GM18951 (cell line): ENCODE results near the gene MSL1.

Experiments
- POLR2A ChIP-seq: IDR thresholded peaks from 4 replicates; pipeline ENCODE4 v1.6.1; 2011; ENCODE audit warnings: mild to moderate bottlenecking; ENCODE audit not compliant: insufficient read length, insufficient read depth; ENCODE audit errors: extremely low read depth
- in situ Hi-C: fragments of 300-500 bp; cut with MboI; formaldehyde crosslinking; loops from one replicate; pipeline ENCODE4 v1.12.0; 2022; ENCODE audit warnings: low sequenced_read_pairs, mixed read lengths, inconsistent platforms; ENCODE audit not compliant: unreplicated experiment

MSL1 gene, protein sequence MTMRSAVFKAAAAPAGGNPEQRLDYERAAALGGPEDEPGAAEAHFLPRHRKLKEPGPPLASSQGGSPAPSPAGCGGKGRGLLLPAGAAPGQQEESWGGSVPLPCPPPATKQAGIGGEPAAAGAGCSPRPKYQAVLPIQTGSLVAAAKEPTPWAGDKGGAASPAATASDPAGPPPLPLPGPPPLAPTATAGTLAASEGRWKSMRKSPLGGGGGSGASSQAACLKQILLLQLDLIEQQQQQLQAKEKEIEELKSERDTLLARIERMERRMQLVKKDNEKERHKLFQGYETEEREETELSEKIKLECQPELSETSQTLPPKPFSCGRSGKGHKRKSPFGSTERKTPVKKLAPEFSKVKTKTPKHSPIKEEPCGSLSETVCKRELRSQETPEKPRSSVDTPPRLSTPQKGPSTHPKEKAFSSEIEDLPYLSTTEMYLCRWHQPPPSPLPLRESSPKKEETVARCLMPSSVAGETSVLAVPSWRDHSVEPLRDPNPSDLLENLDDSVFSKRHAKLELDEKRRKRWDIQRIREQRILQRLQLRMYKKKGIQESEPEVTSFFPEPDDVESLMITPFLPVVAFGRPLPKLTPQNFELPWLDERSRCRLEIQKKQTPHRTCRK

DNA sequence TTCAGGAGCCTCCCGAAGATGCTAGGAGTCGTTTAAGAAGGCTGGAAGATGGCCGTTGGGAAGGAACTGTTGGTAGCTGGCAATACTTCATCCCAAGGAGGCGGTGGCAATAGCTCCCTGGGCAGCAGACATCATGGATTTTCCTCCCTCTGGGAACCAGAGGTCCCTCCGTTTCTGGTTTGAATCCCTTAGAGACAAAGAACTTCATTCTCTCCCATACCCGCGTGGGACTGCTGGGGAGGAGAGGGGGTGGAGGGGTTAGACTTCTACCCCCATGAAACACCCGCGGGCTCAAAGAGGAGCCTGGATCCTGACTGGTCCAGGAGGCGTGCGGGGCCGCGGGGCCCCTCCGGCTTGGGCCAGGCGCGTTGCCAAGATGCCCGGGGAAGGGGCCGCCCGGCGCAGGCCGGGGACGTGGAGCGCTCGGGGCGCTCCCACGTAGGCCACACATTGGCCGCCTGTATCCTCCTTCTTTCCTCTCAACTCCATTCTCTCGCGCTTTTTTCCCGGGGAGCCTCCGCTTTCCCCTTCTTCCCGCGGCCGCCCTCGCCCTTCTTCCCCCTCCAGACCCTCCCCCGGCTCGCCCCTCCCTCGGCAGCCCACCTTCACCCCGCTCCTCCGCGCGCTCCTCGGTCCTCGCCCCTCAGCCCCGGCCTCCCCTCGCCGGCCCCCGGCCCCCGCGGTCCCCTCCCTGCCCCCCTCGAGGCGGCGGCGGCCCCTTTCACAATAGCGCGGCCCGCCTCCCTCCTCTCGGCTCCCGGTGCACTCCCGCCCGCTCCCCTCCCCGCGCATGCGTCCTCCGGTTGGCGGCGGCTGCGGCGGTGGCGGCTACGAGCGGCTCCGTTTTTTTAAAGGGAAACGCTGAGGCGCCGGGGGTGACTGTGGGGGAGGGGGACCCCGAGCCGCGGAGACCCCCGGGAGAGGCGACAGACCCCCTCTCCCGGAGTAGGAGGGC lies at the start of gene MSL1:
Gene MSL1 (plus strand): TSS at position 791 of the 955 bp plus-strand sequence. CDS start 642 bp downstream, outside the sequence.
- peak; percentile 62 for TF ChIP-seq POLR2A
- in situ Hi-C loops, result no loop called here

DNA sequence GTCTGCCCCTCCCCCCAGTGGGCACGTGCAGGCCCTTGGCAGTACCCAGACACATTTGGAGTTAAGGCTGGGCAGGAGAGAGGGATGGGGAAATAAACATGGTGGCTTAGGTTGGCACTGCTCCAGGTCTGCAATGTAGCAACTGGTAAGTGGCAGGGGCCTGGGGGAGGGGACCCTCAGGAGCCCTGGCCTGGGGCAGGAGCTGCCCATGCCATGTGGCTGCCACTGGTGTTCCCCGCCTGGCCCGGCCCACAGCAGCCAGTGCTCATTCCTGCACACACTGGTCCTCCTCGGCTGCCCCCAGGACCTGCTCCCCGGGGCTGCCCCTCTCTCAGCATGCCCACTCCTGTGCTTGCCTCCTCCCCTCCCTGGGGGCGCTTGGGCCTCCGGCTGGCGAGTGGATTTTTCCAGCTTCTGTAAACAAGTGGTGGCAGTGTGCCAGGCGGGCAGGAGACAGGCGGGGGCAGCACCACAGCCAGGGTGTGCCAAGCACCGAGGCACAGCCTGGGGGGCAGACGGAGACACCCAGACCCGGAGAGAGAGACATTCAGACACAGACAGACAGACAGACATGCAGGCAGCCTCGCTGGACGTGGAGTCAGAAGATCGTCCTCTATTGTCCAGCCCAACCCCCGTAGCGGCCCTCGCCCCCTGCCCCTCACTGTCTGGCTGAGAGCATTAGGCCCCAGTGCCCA lies 49.6 kb upstream of the MSL1 start:
- no peak for TF ChIP-seq POLR2A

DNA sequence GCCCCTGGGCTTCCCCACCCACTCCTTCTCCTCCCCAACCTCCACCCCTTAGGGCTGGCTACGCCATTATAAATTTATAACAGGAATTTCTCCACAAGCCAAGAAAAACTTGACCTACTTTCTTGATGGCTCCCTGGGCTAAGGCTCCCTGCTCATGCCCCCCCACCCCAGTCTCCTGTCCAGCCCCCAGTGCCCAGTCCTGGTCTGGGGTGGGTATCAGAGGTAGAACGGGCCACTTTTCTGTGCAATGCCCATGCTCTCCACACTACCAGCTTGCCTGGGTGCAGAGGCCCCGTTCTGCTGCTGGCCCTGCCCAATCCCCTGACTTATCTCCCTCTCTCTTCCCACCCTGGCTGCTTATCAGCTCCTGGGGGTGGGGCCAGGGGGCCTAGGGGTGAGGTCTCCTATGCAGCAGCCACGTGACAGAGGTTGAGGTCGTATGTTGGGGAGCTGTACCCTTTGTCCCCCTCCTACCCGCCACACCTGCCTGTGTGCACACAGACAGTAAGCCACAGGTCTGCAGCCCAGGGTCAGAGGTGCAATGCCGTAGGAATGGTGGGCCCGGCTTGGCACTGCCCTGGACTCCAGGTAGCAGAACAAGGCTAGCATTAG lies 48.9 kb upstream of the MSL1 start:
- TF ChIP-seq POLR2A, result no peak
- in situ Hi-C loops, result no loop called here

More for the DNA sequence above, 49.6 kb upstream of the MSL1 start:
- in situ Hi-C loops, result no loop called here

DNA sequence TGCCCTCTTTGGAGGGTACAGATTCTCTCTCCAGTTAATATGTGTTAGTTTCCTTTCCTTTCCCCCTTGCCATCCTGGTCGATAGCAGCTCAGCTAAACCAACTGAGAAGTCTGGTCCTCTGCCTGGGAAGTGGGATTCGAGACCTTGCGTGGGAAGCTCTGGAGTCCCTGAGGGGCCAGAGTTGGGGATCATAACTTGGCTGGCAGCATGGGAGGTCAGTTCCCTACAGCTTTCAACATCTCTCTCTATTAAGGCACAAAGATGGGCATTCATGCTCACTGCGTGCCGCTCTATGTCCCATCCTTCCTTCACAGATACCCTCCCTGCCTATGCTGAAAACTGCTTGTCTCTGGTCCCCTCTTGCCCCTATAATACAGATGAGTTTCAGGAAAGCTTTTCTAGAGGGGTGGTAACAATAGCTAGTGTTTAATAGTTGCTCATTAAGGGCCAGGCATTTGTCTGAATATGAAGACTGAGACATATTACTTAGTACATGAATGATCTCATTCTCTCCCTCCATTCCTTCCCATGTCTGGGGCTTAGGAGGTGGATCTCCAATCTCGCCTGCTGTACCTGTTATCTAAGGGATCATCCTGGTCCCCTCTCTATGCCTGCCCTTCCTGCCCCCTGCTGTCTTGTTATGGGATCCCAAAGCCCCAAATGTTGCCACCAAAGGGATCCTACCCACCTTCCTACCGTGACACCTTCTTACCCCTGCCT lies 48.2 kb upstream of the MSL1 start:
- no peak for TF ChIP-seq POLR2A
- in situ Hi-C loops, result no loop called here

DNA sequence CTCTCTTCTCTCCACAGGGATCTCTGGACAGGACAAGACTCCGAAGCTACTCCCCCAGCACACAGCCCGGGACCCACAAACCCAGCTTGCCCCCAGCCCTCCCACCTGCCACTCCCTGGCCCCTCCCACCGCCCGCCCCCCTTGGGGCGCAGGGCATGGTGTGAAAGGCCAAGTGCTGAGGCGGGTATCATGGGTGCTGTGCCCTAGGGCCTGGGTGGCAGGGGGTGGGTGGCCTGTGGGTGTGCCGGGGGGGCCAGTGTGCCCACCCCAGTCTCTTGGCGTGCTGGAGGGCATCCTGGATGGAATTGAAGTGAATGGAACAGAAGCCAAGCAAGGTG lies 47.6 kb upstream of the MSL1 start:
- TF ChIP-seq POLR2A, result no peak
- in situ Hi-C loops, result no loop called here

DNA sequence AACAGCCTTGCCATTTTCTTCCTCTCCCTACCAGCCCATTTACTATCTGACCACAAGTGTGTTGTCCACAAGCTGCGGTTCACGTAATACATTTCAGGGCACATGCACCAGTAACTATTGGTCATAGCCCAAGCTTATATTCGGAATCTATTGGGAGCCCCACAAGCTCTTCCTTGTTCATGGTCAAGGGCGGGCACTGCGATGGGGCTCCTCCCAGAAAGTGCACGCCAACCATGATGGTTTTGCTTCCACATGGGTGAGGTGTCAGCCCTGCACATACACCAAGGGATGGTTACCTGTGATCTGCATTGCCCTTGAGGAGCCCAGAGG lies 46.9 kb upstream of the MSL1 start:
- in situ Hi-C loops, result no loop called here
- no peak for TF ChIP-seq POLR2A

DNA sequence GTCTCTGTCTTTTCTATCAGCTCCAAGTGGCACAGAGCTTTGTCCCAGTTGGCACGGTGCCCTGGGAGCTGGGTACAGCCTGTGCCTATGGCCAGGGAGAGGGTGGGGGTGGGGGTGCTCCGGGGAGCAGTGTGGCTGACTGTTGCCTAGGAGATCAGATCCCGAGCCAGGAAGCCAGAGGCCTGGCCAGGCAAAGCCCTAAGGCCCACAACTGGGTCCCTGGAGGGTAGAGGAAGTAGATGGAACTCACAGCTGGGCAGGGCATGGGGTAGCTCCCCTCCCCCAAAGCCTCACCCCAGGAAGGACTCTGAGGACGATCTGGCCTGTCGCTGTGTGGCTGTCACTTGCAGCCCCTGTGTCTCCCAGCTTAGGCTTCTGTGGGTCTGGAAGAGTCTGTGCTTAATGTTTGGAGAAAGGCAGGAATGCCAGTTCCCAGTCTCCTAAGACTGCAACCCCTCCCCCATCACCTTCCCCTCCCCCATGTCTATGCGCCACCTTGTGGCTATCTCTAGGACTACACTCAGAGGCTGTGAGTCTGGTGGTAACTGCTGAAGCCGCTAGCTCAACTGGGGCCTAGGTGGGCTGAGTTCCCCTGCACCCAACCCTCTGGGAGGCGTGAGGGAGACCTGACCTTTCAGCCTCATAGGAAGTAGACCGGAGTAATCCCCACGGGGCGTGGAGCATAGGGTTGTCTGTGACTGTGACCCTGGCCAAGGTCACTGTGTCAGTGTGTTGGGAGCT lies 46.4 kb upstream of the MSL1 start:
- in situ Hi-C loops, result no loop called here
- TF ChIP-seq POLR2A, result no peak

DNA sequence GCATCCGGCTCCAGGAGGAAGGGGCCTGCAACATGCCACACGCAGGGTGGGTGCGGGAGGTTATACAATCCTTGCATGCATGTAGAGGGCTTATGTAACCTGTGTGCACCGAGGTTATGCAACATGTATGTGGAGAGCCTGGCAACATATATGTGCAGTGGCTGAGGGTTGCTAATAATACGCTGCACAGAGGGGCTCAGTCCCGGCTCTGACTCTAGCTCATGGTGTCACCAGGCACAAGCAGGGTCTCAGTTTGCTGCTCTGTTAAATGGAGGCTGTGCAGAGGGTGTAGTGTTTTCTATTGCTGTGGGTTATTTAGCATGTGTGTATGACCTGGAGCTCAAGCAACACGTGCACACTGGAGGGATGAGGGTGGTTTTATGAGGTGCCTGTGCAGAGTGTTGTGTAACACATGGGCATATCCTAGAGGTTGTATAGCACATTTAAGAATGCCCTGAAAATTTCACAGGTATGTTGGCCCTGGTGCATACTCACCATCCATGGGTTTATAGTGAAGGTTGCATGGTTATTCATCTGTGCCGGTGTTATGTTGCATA lies 45.8 kb upstream of the MSL1 start:
- in situ Hi-C loops, result no loop called here
- TF ChIP-seq POLR2A, result no peak

DNA sequence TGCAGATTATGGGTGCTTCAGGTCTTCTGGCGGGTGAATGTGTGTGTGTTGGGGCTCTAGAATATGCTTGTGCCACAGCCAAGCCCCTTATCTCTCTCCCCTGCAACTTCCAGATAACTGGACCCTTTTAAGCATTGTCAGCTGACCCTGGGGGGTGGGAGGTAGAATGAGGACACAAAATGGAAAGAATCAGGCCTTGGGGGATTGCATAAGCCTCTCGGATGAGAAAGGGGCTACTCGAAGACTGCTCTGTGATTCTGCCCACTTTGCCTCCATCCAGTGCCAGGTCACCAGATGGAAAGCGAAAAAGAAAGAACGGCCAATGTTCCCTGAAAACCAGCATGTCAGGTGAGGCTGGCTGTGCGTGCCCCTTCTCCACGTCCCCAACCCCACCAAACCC lies 45.2 kb upstream of the MSL1 start:
- TF ChIP-seq POLR2A, result no peak
- in situ Hi-C loops, result no loop called here

DNA sequence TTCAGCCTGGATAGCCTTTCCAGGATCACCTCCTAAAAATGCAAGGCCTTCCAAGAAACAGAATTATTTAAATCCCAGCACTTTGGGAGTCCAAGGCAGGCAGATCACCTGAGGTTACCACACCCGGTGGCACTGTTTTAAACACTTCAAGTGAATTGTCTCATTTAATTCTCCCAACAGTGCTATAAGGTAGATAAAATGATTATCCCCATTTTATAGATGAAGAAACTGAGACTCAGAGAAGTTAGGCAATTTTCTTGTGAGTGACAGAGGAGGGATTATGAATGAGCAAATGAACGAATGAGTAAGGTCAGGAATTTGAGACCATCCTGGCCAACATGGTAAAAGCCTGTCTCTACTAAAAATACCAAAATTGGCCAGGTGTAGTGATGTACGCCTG lies 42.2 kb upstream of the MSL1 start:
- in situ Hi-C loops, result no loop called here
- TF ChIP-seq POLR2A, result no peak

DNA sequence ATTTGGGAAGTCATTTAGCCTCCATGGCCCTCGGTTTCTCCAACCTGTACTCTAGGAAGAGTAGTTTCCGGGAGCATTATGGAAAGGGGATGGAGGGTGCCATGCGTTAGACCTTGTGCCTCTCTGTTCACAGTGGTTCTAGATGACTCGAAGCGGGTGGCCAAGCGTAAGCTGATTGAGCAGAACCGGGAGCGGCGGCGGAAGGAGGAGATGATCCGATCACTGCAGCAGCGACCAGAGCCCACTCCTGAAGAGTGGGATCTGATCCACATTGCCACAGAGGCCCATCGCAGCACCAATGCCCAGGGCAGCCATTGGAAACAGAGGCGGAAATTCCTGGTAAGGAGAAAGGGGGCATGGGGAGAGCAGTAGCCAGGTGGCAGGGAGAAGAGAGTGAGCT lies 37.3 kb upstream of the MSL1 start:
- in situ Hi-C loops, result no loop called here
- no peak for TF ChIP-seq POLR2A
